ENCODE results near the gene FAM124B.

The FAM124B gene

GRCh38 chr2:224333726-224334482 lies 68.0 kb downstream of the FAM124B start:
- no peak for DNase-seq

GRCh38 chr2:224331698-224332097 lies 70.2 kb downstream of the FAM124B start:
- no peak for DNase-seq

- DNase-seq = no peak
These were observed 73.1 kb downstream of the FAM124B start for GRCh38 chr2:224328798-224329197.

Measured in activated CD8-positive, alpha-beta memory T cell treated with anti-CD3 and anti-CD28 coated beads, Interleukin-2, amount 50 U/mL, for 4 hours (primary cell).